ENCODE data around the gene EEF2K.
"Not testable (repeated sequence)": the region's sequence is repeated elsewhere in the genome, so short reads cannot be mapped to it uniquely, and the experiment has no call there.

EEF2K gene

GRCh38 chr16:22297114-22297870 is 91.2 kb downstream of the EEF2K start, which contains the start of gene POLR3E:
Gene POLR3E, plus strand, starts transcription at chr16:22297409. Its CDS starts 5,560 bp downstream, at chr16:22302969.
- DNase-seq, result peak; percentile 99 to 100

GRCh38 chr16:22297871-22298733 is 92.0 kb downstream of the EEF2K start:
- peak; percentile 87 to 88 for DNase-seq

GRCh38 chr16:22299036-22299435 is 93.0 kb downstream of the EEF2K start:
- no peak for DNase-seq

GRCh38 chr16:22300427-22301071 is 94.5 kb downstream of the EEF2K start:
- peak; percentile 51 to 52 for DNase-seq

- not testable (repeated sequence) for DNase-seq
Measured at GRCh38 chr16:22301423-22301822, 95.3 kb downstream of the EEF2K start.

- DNase-seq, result no peak
Measured at GRCh38 chr16:22302776-22303363, 96.8 kb downstream of the EEF2K start.

GRCh38 chr16:22304411-22304810 is 98.3 kb downstream of the EEF2K start:
- DNase-seq, result no peak

- no peak for DNase-seq
Measured at GRCh38 chr16:22306788-22307187, 100.7 kb downstream of the EEF2K start.

- DNase-seq, result no peak
Measured at GRCh38 chr16:22307838-22308237, 101.8 kb downstream of the EEF2K start.

- DNase-seq, result no peak
Measured at GRCh38 chr16:22308824-22309520, 102.9 kb downstream of the EEF2K start.

GRCh38 chr16:22311520-22311919 is 105.4 kb downstream of the EEF2K start:
- DNase-seq, result no peak

- peak in 1 of 2 donors; percentile 5 for DNase-seq
Measured at GRCh38 chr16:22312897-22313781, 107.1 kb downstream of the EEF2K start.

- no peak for DNase-seq
Measured at GRCh38 chr16:22313876-22314470, 107.9 kb downstream of the EEF2K start.

GRCh38 chr16:22314661-22315626 is 108.9 kb downstream of the EEF2K start:
- no peak for DNase-seq

GRCh38 chr16:22315979-22316378 is 109.9 kb downstream of the EEF2K start:
- no peak for DNase-seq

GRCh38 chr16:22316411-22316811 is 110.3 kb downstream of the EEF2K start:
- DNase-seq, result peak in 1 of 2 donors; percentile 5

- DNase-seq, result peak in 1 of 2 donors; percentile 9
Measured at GRCh38 chr16:22317001-22317530, 111.0 kb downstream of the EEF2K start.

GRCh38 chr16:22317625-22318024 is 111.5 kb downstream of the EEF2K start:
- DNase-seq, result peak in 1 of 2 donors; percentile 6

- peak; percentile 55 to 66 for DNase-seq
Measured at GRCh38 chr16:22318690-22319358, 112.7 kb downstream of the EEF2K start.
